ENCODE data around the gene DNM1.
"Not testable (repeated sequence)": the region's sequence is repeated elsewhere in the genome, so short reads cannot be mapped to it uniquely, and the experiment has no call there.

DNM1 gene

DNA sequence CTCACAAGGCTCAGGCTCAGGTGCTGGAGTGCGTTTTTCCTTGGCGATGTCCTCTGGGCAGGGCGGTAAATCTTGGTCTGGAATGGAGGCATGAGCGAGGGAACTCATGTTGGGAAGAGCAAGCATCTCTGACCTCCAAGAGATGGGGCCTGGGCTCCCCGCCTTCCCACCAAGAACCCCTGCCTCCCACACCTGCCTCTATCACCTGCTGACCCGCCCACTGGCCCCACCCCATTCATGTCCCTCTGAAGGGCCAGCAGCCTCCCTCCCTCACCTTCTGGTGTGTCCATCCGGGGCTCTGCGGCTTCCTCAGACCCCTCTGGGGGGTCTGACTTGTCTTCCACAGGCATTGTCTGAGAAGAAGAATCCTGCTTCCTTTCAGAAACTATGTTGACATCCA lies 22.7 kb upstream of the DNM1 start:
- Histone ChIP-seq H3K9ac (ENCODE audit: low read length) (no peak overlapping the region), H3K36me3 (ENCODE audit: insufficient read depth, low read length) (peaks cover 59% of the 10 kb centered on the region), H3F3A (ENCODE audit: insufficient read depth, low read length) (no peaks in the 10 kb centered on the region), H3K9me3 (ENCODE audit: low read length) (peaks cover 9% of the 10 kb centered on the region), H3K27me3 (ENCODE audit: insufficient read depth, low read length) (no peaks in the 10 kb centered on the region), H2AFZ (ENCODE audit: low read length) (no peak overlapping the region), H4K20me1 (ENCODE audit: insufficient read depth, low read length) (no peaks in the 10 kb centered on the region), H3K4me3 (ENCODE audit: low read depth, low read length, poor library complexity, severe bottlenecking) (no peak overlapping the region), H3K4me2 (ENCODE audit: low read length) (no peak overlapping the region), H3K79me2 (ENCODE audit: insufficient read depth, low read length) (no peaks in the 10 kb centered on the region), H3K4me1 (ENCODE audit: insufficient read depth, low read length, severe bottlenecking) (no peaks in the 10 kb centered on the region), H3K9me2 (ENCODE audit: low read depth, low read length) (no peaks in the 10 kb centered on the region), H3K27ac (ENCODE audit: low read depth, low read length, poor library complexity, severe bottlenecking) (no peak overlapping the region)
- TF ChIP-seq EZH2 (IDR thresholded peaks at IDR 0.05; ENCODE audit: borderline replicate concordance, low read length) = no peak
- TF ChIP-seq, protein P1, sequence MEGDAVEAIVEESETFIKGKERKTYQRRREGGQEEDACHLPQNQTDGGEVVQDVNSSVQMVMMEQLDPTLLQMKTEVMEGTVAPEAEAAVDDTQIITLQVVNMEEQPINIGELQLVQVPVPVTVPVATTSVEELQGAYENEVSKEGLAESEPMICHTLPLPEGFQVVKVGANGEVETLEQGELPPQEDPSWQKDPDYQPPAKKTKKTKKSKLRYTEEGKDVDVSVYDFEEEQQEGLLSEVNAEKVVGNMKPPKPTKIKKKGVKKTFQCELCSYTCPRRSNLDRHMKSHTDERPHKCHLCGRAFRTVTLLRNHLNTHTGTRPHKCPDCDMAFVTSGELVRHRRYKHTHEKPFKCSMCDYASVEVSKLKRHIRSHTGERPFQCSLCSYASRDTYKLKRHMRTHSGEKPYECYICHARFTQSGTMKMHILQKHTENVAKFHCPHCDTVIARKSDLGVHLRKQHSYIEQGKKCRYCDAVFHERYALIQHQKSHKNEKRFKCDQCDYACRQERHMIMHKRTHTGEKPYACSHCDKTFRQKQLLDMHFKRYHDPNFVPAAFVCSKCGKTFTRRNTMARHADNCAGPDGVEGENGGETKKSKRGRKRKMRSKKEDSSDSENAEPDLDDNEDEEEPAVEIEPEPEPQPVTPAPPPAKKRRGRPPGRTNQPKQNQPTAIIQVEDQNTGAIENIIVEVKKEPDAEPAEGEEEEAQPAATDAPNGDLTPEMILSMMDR (IDR thresholded peaks at IDR 0.05; ENCODE audit: low read length) = no peak

DNA sequence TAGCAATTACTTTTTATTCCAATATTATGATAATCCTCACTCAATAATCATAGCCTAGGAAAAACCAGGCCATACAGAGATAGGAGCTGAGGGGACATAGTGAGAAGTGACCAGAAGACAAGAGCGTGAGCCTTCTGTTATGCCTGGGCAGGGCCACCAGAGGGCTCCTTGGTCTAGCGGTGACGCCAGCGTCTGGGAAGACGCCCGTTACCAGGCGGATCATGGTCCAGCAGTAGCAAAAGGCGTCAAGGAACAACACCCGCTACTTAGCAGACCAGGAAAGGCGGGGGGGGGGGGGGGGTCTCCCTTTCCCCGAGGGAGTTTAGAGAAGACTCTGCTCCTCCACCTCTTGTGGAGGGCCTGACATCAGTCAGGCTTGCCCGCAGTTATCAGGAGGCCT lies 21.7 kb upstream of the DNM1 start:
- not testable (repeated sequence) for H3K4me3 ChIP-seq (ENCODE audit: low read depth, low read length, poor library complexity, severe bottlenecking); H3K79me2 ChIP-seq (ENCODE audit: insufficient read depth, low read length); H3K9ac ChIP-seq (ENCODE audit: low read length); H3F3A ChIP-seq (ENCODE audit: insufficient read depth, low read length); H3K4me1 ChIP-seq (ENCODE audit: insufficient read depth, low read length, severe bottlenecking); H3K4me2 ChIP-seq (ENCODE audit: low read length); H3K9me3 ChIP-seq (ENCODE audit: low read length); H4K20me1 ChIP-seq (ENCODE audit: insufficient read depth, low read length); H3K9me2 ChIP-seq (ENCODE audit: low read depth, low read length); H3K27ac ChIP-seq (ENCODE audit: low read depth, low read length, poor library complexity, severe bottlenecking); H2AFZ ChIP-seq (ENCODE audit: low read length); H3K27me3 ChIP-seq (ENCODE audit: insufficient read depth, low read length)
- TF ChIP-seq, protein P1 (IDR thresholded peaks at IDR 0.05; ENCODE audit: low read length) = peak; percentile 16; the same call in 1 of the 2 replicates
- peaks cover 49% of the 10 kb centered on the region for H3K36me3 ChIP-seq (ENCODE audit: insufficient read depth, low read length)

DNA sequence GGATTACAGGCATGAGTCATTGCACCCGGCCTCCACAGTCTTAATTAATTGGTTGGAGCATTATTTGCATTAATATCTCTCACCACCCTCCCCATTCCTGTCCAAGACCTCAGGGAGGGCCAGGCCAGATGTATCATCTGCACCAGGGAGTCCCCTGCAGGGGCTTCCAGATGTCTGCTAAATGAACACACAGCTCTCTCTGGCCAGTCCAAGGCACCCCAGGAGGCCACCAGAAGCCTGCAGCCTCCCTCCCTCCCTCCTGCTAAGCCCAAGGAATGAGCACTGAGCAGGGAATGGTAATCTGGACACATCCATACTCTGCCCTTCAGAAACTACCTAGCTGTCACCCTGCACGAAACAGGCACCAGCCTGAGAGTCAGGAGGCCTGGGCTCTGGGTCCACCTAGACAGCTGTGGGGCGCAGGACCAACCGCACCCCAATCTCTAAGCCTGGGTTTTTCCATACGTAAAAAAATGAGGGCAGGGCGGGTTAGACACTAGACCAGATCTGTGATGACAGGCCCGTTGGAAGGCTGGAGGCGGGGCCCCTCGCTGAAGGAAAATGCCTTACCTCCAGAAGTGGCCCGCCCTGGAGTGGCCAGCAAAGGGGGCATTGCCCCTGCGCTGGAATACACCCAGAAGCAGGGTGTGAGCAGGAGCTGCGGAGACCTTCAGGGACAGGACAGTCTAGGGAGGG lies 20.1 kb upstream of the DNM1 start:
- Histone ChIP-seq H3K4me3 (ENCODE audit: low read depth, low read length, poor library complexity, severe bottlenecking) (no peak overlapping the region), H4K20me1 (ENCODE audit: insufficient read depth, low read length) (no peaks in the 10 kb centered on the region), H3K79me2 (ENCODE audit: insufficient read depth, low read length) (no peaks in the 10 kb centered on the region), H3K27ac (ENCODE audit: low read depth, low read length, poor library complexity, severe bottlenecking) (no peak overlapping the region), H3K9ac (ENCODE audit: low read length) (no peak overlapping the region), H3K36me3 (ENCODE audit: insufficient read depth, low read length) (peaks cover 45% of the 10 kb centered on the region), H3K9me2 (ENCODE audit: low read depth, low read length) (no peaks in the 10 kb centered on the region), H3F3A (ENCODE audit: insufficient read depth, low read length) (no peaks in the 10 kb centered on the region), H3K9me3 (ENCODE audit: low read length) (peaks cover 9% of the 10 kb centered on the region), H3K4me2 (ENCODE audit: low read length) (no peak overlapping the region), H3K27me3 (ENCODE audit: insufficient read depth, low read length) (no peaks in the 10 kb centered on the region), H2AFZ (ENCODE audit: low read length) (no peak overlapping the region), H3K4me1 (ENCODE audit: insufficient read depth, low read length, severe bottlenecking) (no peaks in the 10 kb centered on the region)
- TF ChIP-seq, protein P1 (IDR thresholded peaks at IDR 0.05; ENCODE audit: low read length) = no peak
- no peak for TF ChIP-seq EZH2 (IDR thresholded peaks at IDR 0.05; ENCODE audit: borderline replicate concordance, low read length)

Measured in OCI-LY1 (cell line).